Measurements from ENCODE around the gene CCDC38. TPM values are rescaled to one million over a fixed set of nuclear protein-coding genes. Genes with fewer than 3 reads are reported as not detected.

Gene CCDC38
- total RNA-seq, 3 donors from 2014 or later: not detected

GRCh38 chr12:95967301-95967700, 24.9 kb upstream of the CCDC38 start:
- no peaks in the 10 kb centered on the region for H3K9me3 ChIP-seq
- DNase-seq: no peak
- no peak for TF ChIP-seq CTCF (IDR thresholded peaks at IDR 0.05)

GRCh38 chr12:95966287-95966870, 24.0 kb upstream of the CCDC38 start:
- intact Hi-C loops (cut with DNase I, micrococcal nuclease): no loop called here
- Histone ChIP-seq H3K36me3 (ENCODE audit: low read depth) (no peaks in the 10 kb centered on the region), H3K9me3 (no peaks in the 10 kb centered on the region), H3K4me1 (ENCODE audit: low read depth) (no peaks in the 10 kb centered on the region), H3K4me3 (no peak overlapping the region)
- no peak for TF ChIP-seq CTCF (IDR thresholded peaks at IDR 0.05)
- no peak for DNase-seq
- ATAC-seq: no peak

More at GRCh38 chr12:95967301-95967700, 24.9 kb upstream of the CCDC38 start:
- Histone ChIP-seq H3K4me3 (no peak overlapping the region), H3K36me3 (ENCODE audit: low read depth) (no peaks in the 10 kb centered on the region), H3K4me1 (ENCODE audit: low read depth) (no peaks in the 10 kb centered on the region)
- ATAC-seq: no peak
- intact Hi-C loops (cut with DNase I, micrococcal nuclease): no loop called here

GRCh38 chr12:95963096-95963495, 20.7 kb upstream of the CCDC38 start:
- no peaks in the 10 kb centered on the region for H3K4me1 ChIP-seq (ENCODE audit: low read depth)
- H3K9me3 ChIP-seq: no peaks in the 10 kb centered on the region
- H3K4me3 ChIP-seq: no peak overlapping the region
- intact Hi-C loops (cut with DNase I, micrococcal nuclease): no loop called here
- DNase-seq (no peak), ATAC-seq (no peak)
- no peaks in the 10 kb centered on the region for H3K36me3 ChIP-seq (ENCODE audit: low read depth)
- TF ChIP-seq CTCF (IDR thresholded peaks at IDR 0.05): no peak

GRCh38 chr12:95962222-95962621, 19.8 kb upstream of the CCDC38 start:
- DNase-seq (no peak), ATAC-seq (no peak)
- intact Hi-C loops (cut with DNase I, micrococcal nuclease): no loop called here
- no peak for TF ChIP-seq CTCF (IDR thresholded peaks at IDR 0.05)
- Histone ChIP-seq H3K9me3 (no peaks in the 10 kb centered on the region), H3K4me1 (ENCODE audit: low read depth) (no peaks in the 10 kb centered on the region), H3K36me3 (ENCODE audit: low read depth) (no peaks in the 10 kb centered on the region), H3K4me3 (no peak overlapping the region)

- H3K4me1 ChIP-seq (ENCODE audit: low read depth): no peaks in the 10 kb centered on the region
- DNase-seq (no peak), ATAC-seq (no peak)
- H3K9me3 ChIP-seq: no peaks in the 10 kb centered on the region
- intact Hi-C loops (cut with DNase I, micrococcal nuclease): no loop called here
- H3K36me3 ChIP-seq (ENCODE audit: low read depth): no peaks in the 10 kb centered on the region
- H3K4me3 ChIP-seq: no peak overlapping the region
- no peak for TF ChIP-seq CTCF (IDR thresholded peaks at IDR 0.05)
Measured at GRCh38 chr12:95960241-95960640, 17.8 kb upstream of the CCDC38 start.

- no peaks in the 10 kb centered on the region for H3K4me1 ChIP-seq (ENCODE audit: low read depth)
- H3K9me3 ChIP-seq: no peaks in the 10 kb centered on the region
- ATAC-seq (no peak), DNase-seq (no peak)
- no peak for TF ChIP-seq CTCF (IDR thresholded peaks at IDR 0.05)
- H3K4me3 ChIP-seq: no peak overlapping the region
- H3K36me3 ChIP-seq (ENCODE audit: low read depth): no peaks in the 10 kb centered on the region
- intact Hi-C loops (cut with DNase I, micrococcal nuclease): no loop called here
Measured at GRCh38 chr12:95959107-95959506, 16.7 kb upstream of the CCDC38 start.

Measured in mucosa of descending colon (tissue), 3 donors.